IMR-90 (cell line): Measurements from ENCODE around the gene MAML1. TPM values are rescaled to one million over a fixed set of nuclear protein-coding genes. Genes with fewer than 3 reads are reported as not detected.

ENCODE experiments used
- ATAC-seq: fragments of 200-7000 bp; cut with Tn5 transposase; 2 replicates; pipeline ENCODE4 v1.9.1; 2020; ENCODE audit warnings: low read depth, mild to moderate bottlenecking, moderate library complexity
- BruUV-seq: library from RNA; stranded (reverse); fragments of 400-500 nt; replicated peaks from 2 replicates; lab custom pipeline; 2021; lab: Mats Ljungman, UMichigan
- CTCF ChIA-PET: fragments of 300-600 bp; formaldehyde crosslinking; extraction: SDS; loops from one replicate; lab custom pipeline; 2021; ENCODE audit warnings: antibody characterized with exemption; lab: Yijun Ruan, JAX
- POLR2A ChIA-PET: fragments of 300-600 bp; sonication (Branson Sonifier 250); formaldehyde crosslinking; loops from one replicate; lab custom pipeline; 2022; ENCODE audit warnings: antibody characterized with exemption; ENCODE audit not compliant: unreplicated experiment; lab: Charles Lee
- DNase-seq: peaks from one replicate; pipeline ENCODE4 v3.0.0; 2013
- H2AFZ ChIP-seq: replicated peaks from 2 replicates; pipeline ENCODE3; 2013; ENCODE audit warnings: low read length, mild to moderate bottlenecking; ENCODE audit not compliant: poor library complexity
- H2AK5ac ChIP-seq: 2 replicates; pipeline ENCODE4 v1.6.1; 2013; ENCODE audit warnings: low read depth, low read length, inconsistent platforms
- H2AK9ac ChIP-seq: replicated peaks from 2 replicates; pipeline ENCODE3; 2013; ENCODE audit warnings: mild to moderate bottlenecking, low read depth, low read length, moderate library complexity; ENCODE audit not compliant: poor library complexity
- H2BK120ac ChIP-seq: 2 replicates; pipeline ENCODE4 v1.6.1; 2013; ENCODE audit warnings: low read depth, low read length, inconsistent platforms
- H2BK15ac ChIP-seq: 3 replicates; pipeline ENCODE4 v1.6.1; 2013; ENCODE audit warnings: low read depth, low read length, inconsistent platforms
- H2BK20ac ChIP-seq: 2 replicates; pipeline ENCODE4 v1.6.1; 2013; ENCODE audit warnings: low read depth, mild to moderate bottlenecking, inconsistent platforms, low read length, moderate library complexity
- H2BK5ac ChIP-seq: 2 replicates; pipeline ENCODE4 v1.6.1; 2013; ENCODE audit warnings: mild to moderate bottlenecking, low read depth, low read length, inconsistent platforms; ENCODE audit not compliant: poor library complexity, severe bottlenecking
- H3K14ac ChIP-seq: replicated peaks from 2 replicates; pipeline ENCODE4 v1.6.1; 2013; ENCODE audit warnings: low read depth, low read length, inconsistent platforms
- H3K18ac ChIP-seq: 2 replicates; pipeline ENCODE4 v1.6.1; 2013; ENCODE audit warnings: low read depth, low read length, control low read depth
- H3K23ac ChIP-seq: 2 replicates; pipeline ENCODE4 v1.6.1; 2013; ENCODE audit warnings: low read depth, low read length, inconsistent platforms
- H3K27ac ChIP-seq: 2 replicates; pipeline ENCODE4 v1.5.1; 2013; ENCODE audit warnings: mild to moderate bottlenecking, control low read depth, low read length; ENCODE audit not compliant: insufficient read depth
- H3K27me3 ChIP-seq: 2 replicates; pipeline ENCODE4 v1.6.1; 2013; ENCODE audit warnings: low read length; ENCODE audit not compliant: control insufficient read depth, insufficient read depth
- H3K36me3 ChIP-seq: 2 replicates; pipeline ENCODE4 v1.6.1; 2013; ENCODE audit warnings: low read length, mixed read lengths; ENCODE audit not compliant: control insufficient read depth, insufficient read depth
- H3K4ac ChIP-seq: 2 replicates; pipeline ENCODE4 v1.6.1; 2013; ENCODE audit warnings: low read depth, low read length, inconsistent platforms
- H3K4me1 ChIP-seq: 2 replicates; pipeline ENCODE4 v1.6.1; 2013; ENCODE audit warnings: low read length, mixed read lengths; ENCODE audit not compliant: control insufficient read depth, insufficient read depth
- H3K4me2 ChIP-seq: 2 replicates; pipeline ENCODE4 v1.6.1; 2013; ENCODE audit warnings: low read depth, mild to moderate bottlenecking, control low read depth, low read length, moderate library complexity
- H3K4me3 ChIP-seq: 2 replicates; pipeline ENCODE4 v1.5.1; 2013; ENCODE audit warnings: low read depth, mild to moderate bottlenecking, control low read depth, low read length, moderate library complexity; ENCODE audit not compliant: insufficient read depth
- H3K56ac ChIP-seq: 2 replicates; pipeline ENCODE4 v1.6.1; 2013; ENCODE audit warnings: low read length, inconsistent platforms; ENCODE audit not compliant: insufficient read depth; ENCODE audit errors: extremely low read depth
- H3K79me1 ChIP-seq, 2 experiments: 2 replicates each; pipeline ENCODE4 v1.6.1; 2013; ENCODE audit warnings: low read length in 2 of 2, inconsistent platforms in 1 of 2, low read depth in 1 of 2
- H3K9ac ChIP-seq: 2 replicates; pipeline ENCODE4 v1.6.1; 2013; ENCODE audit warnings: low read depth, low read length, control low read depth
- H3K9me1 ChIP-seq: 2 replicates; pipeline ENCODE4 v1.6.1; 2013; ENCODE audit warnings: low read length, inconsistent platforms; ENCODE audit not compliant: insufficient read depth
- H3K9me3 ChIP-seq: 2 replicates; pipeline ENCODE4 v1.6.1; 2013; ENCODE audit warnings: low read length; ENCODE audit not compliant: control insufficient read depth, insufficient read depth
- H4K20me1 ChIP-seq: 2 replicates; pipeline ENCODE4 v1.6.1; 2013; ENCODE audit warnings: low read length, inconsistent platforms; ENCODE audit not compliant: insufficient read depth
- H4K5ac ChIP-seq: 2 replicates; pipeline ENCODE4 v1.6.1; 2013; ENCODE audit warnings: mild to moderate bottlenecking, low read depth, low read length, control low read depth
- H4K8ac ChIP-seq, 2 experiments: 2 replicates each; pipeline ENCODE4 v1.6.1; 2013; ENCODE audit warnings: low read depth in 2 of 2, low read length in 2 of 2, control low read depth in 1 of 2, inconsistent platforms in 1 of 2
- H4K91ac ChIP-seq: 2 replicates; pipeline ENCODE4 v1.6.1; 2013; ENCODE audit warnings: low read depth, low read length, inconsistent platforms; ENCODE audit not compliant: insufficient read depth
- BHLHE40 ChIP-seq: fragments of 150-350 bp; IDR thresholded peaks from 2 replicates; pipeline ENCODE4 v1.6.1; 2016; ENCODE audit warnings: mild to moderate bottlenecking, low read depth, low read length
- CEBPB ChIP-seq: IDR thresholded peaks from 2 replicates; pipeline ENCODE4 v1.6.1; 2012; ENCODE audit warnings: low read depth, low read length, improper control_type of control experiment
- CHD1 ChIP-seq: IDR thresholded peaks from 2 replicates; pipeline ENCODE4 v1.6.1; 2012; ENCODE audit warnings: low read depth, low read length, improper control_type of control experiment
- CTCF ChIP-seq: conservative IDR thresholded peaks from 2 replicates; pipeline ENCODE4 v1.5.1; 2012; ENCODE audit warnings: mild to moderate bottlenecking, low read depth, low read length, improper control_type of control experiment
- ELK1 ChIP-seq: fragments of 150-350 bp; IDR thresholded peaks from 2 replicates; pipeline ENCODE4 v1.6.1; 2016; ENCODE audit warnings: low read depth, mild to moderate bottlenecking, low read length, moderate library complexity, borderline replicate concordance
- FOS ChIP-seq: fragments of 150-350 bp; IDR thresholded peaks from 2 replicates; pipeline ENCODE4 v1.6.1; 2016; ENCODE audit warnings: low read depth, low read length
- MAFK ChIP-seq: IDR thresholded peaks from 2 replicates; pipeline ENCODE4 v1.6.1; 2012; ENCODE audit warnings: low read depth, low read length, improper control_type of control experiment
- MXI1 ChIP-seq: IDR thresholded peaks from 2 replicates; pipeline ENCODE4 v1.6.1; 2012; ENCODE audit warnings: low read depth, mild to moderate bottlenecking, low read length, moderate library complexity, borderline replicate concordance
- POLR2A ChIP-seq: IDR thresholded peaks from 2 replicates; pipeline ENCODE4 v1.6.1; 2012; ENCODE audit warnings: mild to moderate bottlenecking, low read depth, low read length
- RAD21 ChIP-seq: IDR thresholded peaks from 2 replicates; pipeline ENCODE4 v1.6.1; 2012; ENCODE audit warnings: low read length, improper control_type of control experiment
- RCOR1 ChIP-seq: IDR thresholded peaks from 2 replicates; pipeline ENCODE4 v1.6.1; 2012; ENCODE audit warnings: mild to moderate bottlenecking, low read length, improper control_type of control experiment; ENCODE audit not compliant: insufficient replicate concordance
- RFX5 ChIP-seq: IDR thresholded peaks from 2 replicates; pipeline ENCODE4 v1.8.0; 2012; ENCODE audit warnings: low read depth, mild to moderate bottlenecking, low read length, moderate library complexity
- SMC3 ChIP-seq: fragments of 150-350 bp; IDR thresholded peaks from 2 replicates; pipeline ENCODE4 v1.6.1; 2016; ENCODE audit warnings: low read depth, mild to moderate bottlenecking, antibody characterized with exemption, low read length, moderate library complexity
- WGBS, 2 experiments: methylation state at CpG; one replicate each; pipeline versions ENCODE4 v1.1.5 to v1.1.7; 2013; ENCODE audit warnings: missing lambda C conversion rate in 2 of 2; ENCODE audit not compliant: insufficient read length in 1 of 2; ENCODE audit errors: extremely low coverage in 2 of 2; 5-methylcytosine and 5-hydroxymethylcytosine counted together
- dilution Hi-C: fragments of 300-500 bp; cut with HindIII; formaldehyde crosslinking; loops from one replicate; pipeline ENCODE4 v1.14.3; 2018; ENCODE audit warnings: low sequenced_read_pairs; ENCODE audit not compliant: unreplicated experiment
- in situ Hi-C: fragments of 300-500 bp; cut with MboI; formaldehyde crosslinking; loops from 3 replicates; pipeline ENCODE4 v1.14.3; 2019; ENCODE audit warnings: low sequenced_read_pairs, inconsistent platforms, mixed read lengths
- intact Hi-C: fragments of 100-400 bp; cut with micrococcal nuclease; formaldehyde crosslinking; loops from 2 replicates; pipeline ENCODE4 v1.10.0; 2022
- polyA plus RNA-seq, 3 experiments: library from polyadenylated mRNA; depleted of rRNA; stranded (reverse); fragments of >200 nt; gene quantifications; 2 replicates each; pipeline ENCODE4 v1.2.3, GENCODE V29; 2012; ENCODE audit warnings: low replicate concordance in 1 of 3
- total RNA-seq: library from RNA; depleted of rRNA; stranded (reverse); fragments of >200 nt; gene quantifications from 2 replicates; pipeline ENCODE4 v1.2.3, GENCODE V29; 2012
- TF ChIP-seq, protein P1 (sequence below): fragments of 150-350 bp; IDR thresholded peaks from 2 replicates; pipeline ENCODE4 v1.6.1; 2017; ENCODE audit warnings: mild to moderate bottlenecking, antibody characterized with exemption, low read length, low read depth

MAML1 gene
- total and polyA plus RNA-seq, 2 of the 4 experiments (the other 2 are of a cell fraction): 4.7 to 10.2 TPM

- H3K9ac ChIP-seq: no peak overlapping the region
- H3K56ac ChIP-seq: no peak overlapping the region
- H3K9me1 ChIP-seq: no peaks in the 10 kb centered on the region; the same call in 1 of the 2 replicates
- in situ Hi-C loops: no loop called here
- no peak overlapping the region for H2AK9ac ChIP-seq
- no peak overlapping the region for H3K4ac ChIP-seq
- H3K23ac ChIP-seq: no peak overlapping the region
- no peak overlapping the region for H3K14ac ChIP-seq
- H3K4me1 ChIP-seq: no peaks in the 10 kb centered on the region
- H4K20me1 ChIP-seq: 0 out of 2 replicates have a peak, but pooled peaks cover 8% of the 10 kb centered on the region
- no peak overlapping the region for H4K8ac ChIP-seq
- no peak overlapping the region for H3K4me3 ChIP-seq
- no peak overlapping the region for H4K91ac ChIP-seq
- WGBS, 2 experiments: no CpG with 5 or more reads among the region's 6 CpGs
- no peak overlapping the region for H2BK5ac ChIP-seq
- no peak overlapping the region for H2AK5ac ChIP-seq
- H3K18ac ChIP-seq: no peak overlapping the region
- dilution Hi-C loops: no loop called here
- H3K27ac ChIP-seq: no peak overlapping the region
- TF ChIP-seq MAFK (no peak), CHD1 (no peak), CTCF (no peak), RAD21 (no peak), BHLHE40 (no peak), ELK1 (no peak), FOS (no peak), RCOR1 (no peak), POLR2A (no peak), MXI1 (no peak), SMC3 (no peak), RFX5 (no peak), CEBPB (no peak)
- TF ChIP-seq, protein P1, sequence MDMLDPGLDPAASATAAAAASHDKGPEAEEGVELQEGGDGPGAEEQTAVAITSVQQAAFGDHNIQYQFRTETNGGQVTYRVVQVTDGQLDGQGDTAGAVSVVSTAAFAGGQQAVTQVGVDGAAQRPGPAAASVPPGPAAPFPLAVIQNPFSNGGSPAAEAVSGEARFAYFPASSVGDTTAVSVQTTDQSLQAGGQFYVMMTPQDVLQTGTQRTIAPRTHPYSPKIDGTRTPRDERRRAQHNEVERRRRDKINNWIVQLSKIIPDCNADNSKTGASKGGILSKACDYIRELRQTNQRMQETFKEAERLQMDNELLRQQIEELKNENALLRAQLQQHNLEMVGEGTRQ: no peak
- no peak overlapping the region for H3K4me2 ChIP-seq
- H2BK15ac ChIP-seq: no peak overlapping the region
- peaks cover 16 to 53% of the 10 kb centered on the region in 2 experiments for H3K79me1 ChIP-seq
- POLR2A ChIA-PET: no interaction called here
- no peak overlapping the region for H2AFZ ChIP-seq
- DNase-seq (no peak), ATAC-seq (no peak)
- no peaks in the 10 kb centered on the region for H3K27me3 ChIP-seq
- no TSS peak for BruUV-seq
- intact Hi-C loops: no loop called here
- no peak overlapping the region for H4K5ac ChIP-seq
- CTCF ChIA-PET: interaction anchor here (0.7 kb wide), 1 partner anchor 10 kb away, joined by 3 read pairs; no protein-coding TSS in a partner anchor
- no peaks in the 10 kb centered on the region for H3K9me3 ChIP-seq
- no peak overlapping the region for H2BK20ac ChIP-seq
- H2BK120ac ChIP-seq: no peak overlapping the region
- H3K36me3 ChIP-seq: peaks cover 73% of the 10 kb centered on the region
Measured at GRCh38 chr5:179772351-179772750, 39.7 kb downstream of the MAML1 start.
